GM19324 (cell line): ENCODE measurements around the gene SHROOM3.

Experiments
- ATAC-seq: cut with Tn5 transposase; IDR thresholded peaks from one replicate; pipeline ENCODE4 v1.9.1; 2021; ENCODE audit warnings: mild to moderate bottlenecking, moderate library complexity; ENCODE audit not compliant: unreplicated experiment, low FRiP score

Gene SHROOM3

DNA sequence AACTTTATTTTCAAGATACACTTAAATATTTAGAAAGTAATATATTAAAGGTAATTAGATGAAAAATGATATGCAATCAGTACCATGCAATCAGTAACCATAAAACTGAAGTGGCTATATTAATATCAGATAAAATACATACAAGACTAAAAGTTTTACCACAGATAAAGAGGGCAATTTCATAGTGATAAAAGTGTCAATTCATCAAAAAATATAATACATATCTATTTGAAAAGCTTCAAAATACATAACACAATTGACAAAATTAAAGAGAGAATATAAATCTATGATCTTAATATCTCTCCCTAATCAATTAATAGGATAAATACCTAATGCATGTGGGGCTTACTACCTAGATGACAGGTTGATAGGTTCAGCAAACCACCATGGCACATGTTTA is 357.4 kb downstream of the SHROOM3 start:
- no peak for ATAC-seq

DNA sequence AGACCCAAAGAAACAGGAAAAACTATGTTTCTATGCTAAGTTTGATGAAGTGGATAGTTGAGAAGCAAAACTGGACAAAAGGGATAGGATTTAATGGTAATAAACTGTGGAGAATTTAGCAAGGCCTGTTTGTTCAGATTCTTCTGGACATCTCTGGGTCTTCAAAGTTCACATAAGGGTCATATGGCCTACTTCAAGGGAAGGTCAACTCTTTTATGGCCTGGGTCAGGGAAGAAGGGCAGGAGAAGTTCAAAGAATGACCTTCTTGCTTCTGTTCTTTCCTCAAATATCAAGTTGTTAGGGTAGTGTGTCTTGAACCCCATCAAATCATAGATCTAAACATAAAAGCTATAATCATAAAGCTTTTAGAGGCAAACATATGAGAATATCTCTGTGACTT is 360.2 kb downstream of the SHROOM3 start:
- ATAC-seq = no peak

DNA sequence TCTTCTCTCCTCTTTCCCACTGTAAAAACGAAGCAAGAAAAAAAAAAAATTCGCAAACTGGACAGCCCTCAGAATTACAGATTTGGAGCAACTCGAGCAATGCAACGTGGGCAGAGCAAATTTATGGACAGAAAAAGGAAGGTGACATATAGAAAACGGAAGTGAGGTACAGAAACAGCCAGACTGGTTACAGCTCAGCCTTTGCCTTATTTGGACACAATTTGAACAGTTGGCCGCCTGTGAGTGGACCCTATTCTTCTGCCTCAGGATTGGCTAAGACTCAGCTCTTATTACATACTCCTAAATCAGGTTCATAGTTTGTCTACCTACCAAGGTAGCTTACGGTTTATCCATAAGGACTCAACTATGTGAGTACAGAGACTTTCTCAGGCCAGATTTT is 364.1 kb downstream of the SHROOM3 start:
- ATAC-seq = no peak

DNA sequence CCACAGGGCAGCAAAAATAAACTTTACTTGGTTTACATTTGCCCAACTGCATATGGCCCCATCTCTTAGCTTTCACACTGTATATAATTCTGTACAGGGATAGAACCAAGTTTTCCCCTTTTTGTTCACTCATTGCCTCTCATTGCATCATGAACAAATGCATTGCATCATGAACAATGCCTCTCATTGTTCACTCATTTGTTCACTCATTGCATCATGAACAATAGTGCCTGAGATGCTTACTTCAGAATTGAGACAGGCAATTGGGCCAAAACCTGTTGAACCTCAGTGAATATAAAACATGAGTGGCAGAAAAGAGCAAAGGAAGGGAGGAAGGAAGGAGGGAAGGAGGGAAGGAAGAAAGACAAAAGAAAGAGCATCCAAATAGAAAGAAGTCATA is 364.7 kb downstream of the SHROOM3 start:
- no peak for ATAC-seq

DNA sequence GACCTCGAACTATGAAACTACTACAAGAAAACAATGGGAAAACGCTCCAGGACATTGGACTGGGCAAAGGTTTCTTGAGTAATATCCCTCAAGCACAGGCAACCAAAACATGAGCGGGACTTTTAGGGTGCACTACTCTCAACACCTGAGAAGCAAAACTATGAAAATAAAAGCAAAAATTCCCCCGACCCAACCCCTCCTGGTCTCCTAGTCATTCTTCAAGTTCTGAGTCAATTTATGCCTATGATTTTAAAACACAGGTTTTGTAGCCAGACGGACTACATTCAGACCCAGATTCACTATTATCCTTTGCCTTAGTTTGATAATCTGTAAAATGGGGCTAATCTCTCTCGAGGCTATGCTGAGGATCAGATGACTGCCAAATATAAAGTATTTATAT is 365.9 kb downstream of the SHROOM3 start:
- ATAC-seq = no peak

DNA sequence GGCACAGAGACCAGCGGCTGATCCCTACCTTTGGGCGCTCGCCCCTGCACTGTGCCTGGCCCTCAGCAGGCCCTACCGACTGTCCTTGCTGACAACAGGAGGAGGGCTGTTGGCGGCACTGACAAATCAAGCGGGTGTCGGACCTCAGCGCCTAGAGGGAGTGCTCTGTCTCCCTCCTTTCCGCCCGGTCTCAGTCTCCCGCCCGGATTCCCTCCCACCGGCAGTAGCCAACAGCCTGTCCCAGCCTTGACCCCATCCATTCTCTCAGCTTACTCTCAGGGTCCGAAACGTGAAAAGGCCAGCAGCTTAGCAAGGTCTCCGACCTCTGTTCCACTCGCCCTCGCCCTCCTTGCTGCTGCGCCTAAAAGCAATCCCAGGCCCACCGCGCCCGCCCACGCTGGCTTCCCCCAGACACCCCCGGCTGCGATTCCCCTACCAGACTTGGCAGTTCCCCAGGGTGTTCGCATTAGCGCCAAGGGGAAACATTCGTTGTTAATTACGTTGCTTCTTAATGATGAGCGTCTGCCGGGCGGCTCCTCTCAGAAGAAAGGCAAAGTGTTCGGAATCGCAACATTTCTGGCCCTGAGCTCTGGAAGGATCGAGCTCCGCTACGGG is 366.7 kb downstream of the SHROOM3 start:
- no peak for ATAC-seq

DNA sequence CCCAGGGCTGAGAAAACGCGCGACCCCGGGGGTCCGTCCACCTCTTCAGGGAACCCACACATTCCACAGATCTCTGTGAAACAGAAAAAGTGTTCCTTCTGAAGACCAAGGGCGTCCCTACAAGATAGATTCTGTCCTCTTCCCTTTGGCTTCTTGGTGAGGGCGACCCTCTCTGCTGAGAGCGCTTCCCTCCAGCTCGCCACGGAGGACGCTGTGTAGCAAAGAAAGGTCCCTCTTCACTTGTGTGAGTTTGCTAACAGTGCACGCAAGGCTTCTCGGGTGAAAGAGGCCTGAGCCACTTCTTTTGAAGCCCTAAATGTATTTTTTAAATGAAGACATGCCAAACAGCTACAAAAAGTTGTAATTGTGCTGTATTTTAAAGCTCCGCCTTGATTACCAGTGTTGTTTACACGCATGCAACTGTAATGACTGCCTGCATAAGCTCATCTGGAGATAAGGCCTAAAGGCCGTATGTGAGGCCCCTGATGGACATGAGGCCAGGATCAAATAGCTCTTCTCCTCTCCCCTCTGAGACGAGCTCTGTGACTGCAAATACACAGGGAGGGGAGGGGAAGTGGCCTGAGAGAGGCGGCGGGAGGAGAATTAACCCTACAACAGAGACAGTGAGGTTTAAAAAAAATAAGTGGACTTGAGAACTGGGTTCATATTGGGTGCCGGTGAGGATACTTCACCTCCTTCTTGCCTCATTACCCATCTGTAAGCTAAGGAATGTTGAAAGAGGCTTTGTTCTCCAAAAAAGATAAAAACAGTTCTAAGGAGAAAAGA is 367.4 kb downstream of the SHROOM3 start:
- ATAC-seq = no peak

DNA sequence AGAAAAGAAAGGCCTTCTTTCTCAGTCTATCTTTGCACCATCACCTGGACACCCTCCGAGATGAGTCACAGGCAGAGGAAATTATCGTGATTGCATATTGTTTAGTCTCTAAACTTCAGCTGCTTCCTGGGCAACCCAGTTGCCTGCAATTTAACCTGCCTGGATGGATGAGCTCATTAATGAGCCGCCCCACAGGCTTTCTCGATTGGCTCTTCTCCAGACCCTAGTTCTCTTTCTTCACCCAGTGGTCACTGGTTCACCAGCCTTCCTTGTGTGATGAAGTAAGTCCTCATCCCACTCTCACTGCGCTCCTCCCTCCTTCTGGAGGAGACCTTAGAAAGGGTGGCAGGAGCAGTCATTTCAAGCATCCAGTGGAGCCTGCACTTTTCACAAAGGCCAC is 368.5 kb downstream of the SHROOM3 start:
- ATAC-seq = no peak

- no peak for ATAC-seq
These were observed 369.1 kb downstream of the SHROOM3 start for GRCh38 chr4:76804096-76804495.

GRCh38 chr4:76806346-76806745 is 371.3 kb downstream of the SHROOM3 start:
- no peak for ATAC-seq

DNA sequence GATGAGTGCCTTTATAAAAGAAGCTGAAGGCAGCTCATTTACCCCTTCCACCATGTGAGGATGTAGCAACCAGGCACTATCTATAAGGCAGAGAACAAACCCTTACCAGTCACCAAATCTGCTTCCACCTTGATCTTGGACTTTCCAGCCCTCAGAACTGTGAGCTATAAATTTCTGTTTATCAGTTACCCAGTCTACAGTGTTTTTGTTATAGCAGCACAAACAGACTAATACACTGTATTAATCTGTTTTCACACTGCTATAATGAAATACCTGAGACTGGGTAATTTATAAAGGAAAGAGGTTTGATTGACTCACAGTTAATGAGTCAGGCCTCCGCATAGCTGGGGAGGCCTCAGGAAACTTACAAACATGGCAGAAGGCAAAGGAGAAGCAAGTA is 371.7 kb downstream of the SHROOM3 start:
- no peak for ATAC-seq

DNA sequence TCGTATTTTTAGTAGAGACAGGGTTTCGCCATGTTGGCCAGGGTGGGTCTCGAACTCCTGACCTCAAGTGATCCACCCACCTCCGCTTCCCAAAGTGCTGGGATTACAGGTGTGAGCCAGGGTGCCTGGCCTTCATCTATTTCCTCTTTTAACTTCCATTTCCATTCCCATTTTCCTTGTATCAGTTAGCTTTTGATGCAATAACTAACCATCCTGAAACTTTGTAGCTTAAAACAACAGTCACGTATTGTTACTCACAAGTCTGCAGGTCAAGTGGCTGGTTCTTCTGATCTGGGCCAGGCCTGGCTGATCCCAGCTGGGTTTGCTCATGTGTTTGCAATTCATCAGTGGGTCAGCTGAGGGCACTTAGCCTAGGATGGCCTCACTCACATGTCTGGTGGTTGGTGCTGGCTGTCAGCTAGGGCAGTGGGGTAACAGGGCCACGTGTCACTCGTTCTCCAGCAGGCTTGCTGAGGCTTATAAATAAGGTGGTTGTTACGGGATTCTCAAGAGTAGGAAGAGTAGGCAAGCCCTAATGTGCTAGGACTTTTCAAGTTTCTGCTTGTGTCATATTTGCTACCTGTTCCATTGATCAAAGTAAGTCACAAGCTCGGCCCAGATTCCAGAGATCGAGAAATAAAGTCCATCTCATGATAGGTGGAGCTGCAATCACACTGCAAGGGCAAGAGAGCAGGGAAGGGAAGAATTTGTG is 374.7 kb downstream of the SHROOM3 start:
- ATAC-seq = no peak

DNA sequence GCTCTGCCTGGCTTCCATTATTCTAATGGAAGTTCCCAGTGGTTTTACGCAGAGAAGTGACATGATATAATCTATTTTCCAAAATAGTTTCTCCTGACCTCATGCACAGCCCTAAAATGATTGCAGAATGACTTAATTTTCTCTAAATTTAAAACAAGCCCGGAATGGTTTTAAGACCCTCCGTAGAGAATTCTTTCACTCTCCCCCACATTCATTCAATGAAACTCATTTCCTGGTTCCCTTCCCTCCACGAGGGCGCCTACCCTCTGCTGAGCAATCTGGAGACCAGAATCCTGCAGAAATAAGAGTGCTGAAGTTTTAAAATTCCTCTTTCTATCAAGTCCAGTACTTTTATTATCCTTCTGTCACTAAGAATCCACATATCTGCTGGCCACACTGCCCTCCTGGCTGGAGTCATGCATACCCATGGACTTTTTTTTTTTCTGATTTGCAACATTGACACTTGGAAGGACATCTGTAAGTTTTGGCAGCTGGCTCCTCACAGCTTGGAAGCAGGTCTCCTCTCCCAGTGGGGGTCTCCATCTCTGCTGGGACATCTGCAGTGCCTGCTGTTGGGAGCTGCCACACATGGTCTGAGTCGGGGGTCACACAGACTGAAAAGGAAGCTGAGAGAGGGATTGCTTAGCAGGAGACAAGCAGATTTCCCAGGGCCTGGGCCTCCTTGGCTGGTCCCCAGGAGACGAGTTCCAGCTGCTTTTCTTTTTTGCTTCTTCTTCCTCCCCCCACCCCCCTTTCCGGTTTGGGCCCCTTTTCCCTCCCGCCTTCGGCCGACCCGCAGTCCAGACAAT is 376.8 kb downstream of the SHROOM3 start:
- ATAC-seq = no peak

- ATAC-seq = no peak
These were observed 378.0 kb downstream of the SHROOM3 start for GRCh38 chr4:76813070-76813469.

DNA sequence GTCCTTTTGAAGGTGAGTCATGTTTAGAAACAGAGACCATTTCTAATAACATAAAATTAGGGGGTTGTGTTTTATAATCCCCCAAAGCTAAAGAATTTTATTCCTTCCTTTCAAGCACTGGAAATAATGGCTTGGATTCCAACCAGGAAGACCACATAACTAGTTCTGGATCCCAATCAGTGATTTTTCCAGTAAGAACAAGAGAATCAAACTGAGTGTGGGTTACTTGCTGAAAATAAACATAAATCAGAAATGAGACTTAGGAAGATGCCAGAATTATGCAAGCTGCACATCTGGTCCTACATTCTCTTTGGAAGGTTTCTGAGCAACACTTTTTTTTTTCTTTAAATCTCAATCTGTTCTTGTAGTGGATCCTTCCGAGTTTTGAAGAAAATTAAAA is 386.6 kb downstream of the SHROOM3 start:
- ATAC-seq = no peak

- ATAC-seq = no peak
These were observed 387.3 kb downstream of the SHROOM3 start for GRCh38 chr4:76822303-76822702.

DNA sequence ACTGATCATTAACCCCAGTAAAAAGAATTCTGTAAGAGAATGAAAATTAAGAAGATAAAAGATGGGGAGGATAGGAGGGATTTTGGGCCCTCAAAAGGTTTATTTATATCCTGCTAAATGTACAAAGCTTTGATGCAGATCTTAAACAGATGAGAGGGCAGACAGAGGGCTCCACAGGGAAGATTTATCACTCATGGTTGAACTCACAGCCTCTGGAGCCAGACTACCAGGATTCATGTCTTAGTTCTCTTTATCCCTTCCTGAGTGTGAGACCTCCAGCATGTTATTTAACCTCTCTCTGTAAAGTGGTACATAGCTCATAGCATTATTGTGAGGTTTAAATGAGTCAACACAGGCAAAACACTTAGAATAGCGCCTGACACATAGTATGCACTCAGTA is 388.5 kb downstream of the SHROOM3 start:
- ATAC-seq = no peak

DNA sequence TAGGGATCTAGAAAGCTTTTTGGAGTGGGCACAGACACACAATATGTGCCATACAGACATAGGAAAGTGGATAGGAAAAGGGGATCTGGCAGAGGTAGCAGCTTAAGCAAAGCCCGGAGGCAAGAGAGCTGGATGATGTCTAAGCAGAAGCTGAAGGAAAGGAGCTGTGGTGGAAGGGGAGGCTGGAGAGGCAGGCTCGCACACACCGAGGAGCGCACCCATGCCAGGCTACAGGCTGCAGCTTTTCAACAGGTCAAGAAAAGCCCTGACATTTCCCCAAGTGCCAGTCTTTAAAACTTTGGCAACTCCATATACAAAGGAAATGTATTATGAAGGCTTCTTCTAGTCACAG is 395.6 kb downstream of the SHROOM3 start:
- no peak for ATAC-seq

DNA sequence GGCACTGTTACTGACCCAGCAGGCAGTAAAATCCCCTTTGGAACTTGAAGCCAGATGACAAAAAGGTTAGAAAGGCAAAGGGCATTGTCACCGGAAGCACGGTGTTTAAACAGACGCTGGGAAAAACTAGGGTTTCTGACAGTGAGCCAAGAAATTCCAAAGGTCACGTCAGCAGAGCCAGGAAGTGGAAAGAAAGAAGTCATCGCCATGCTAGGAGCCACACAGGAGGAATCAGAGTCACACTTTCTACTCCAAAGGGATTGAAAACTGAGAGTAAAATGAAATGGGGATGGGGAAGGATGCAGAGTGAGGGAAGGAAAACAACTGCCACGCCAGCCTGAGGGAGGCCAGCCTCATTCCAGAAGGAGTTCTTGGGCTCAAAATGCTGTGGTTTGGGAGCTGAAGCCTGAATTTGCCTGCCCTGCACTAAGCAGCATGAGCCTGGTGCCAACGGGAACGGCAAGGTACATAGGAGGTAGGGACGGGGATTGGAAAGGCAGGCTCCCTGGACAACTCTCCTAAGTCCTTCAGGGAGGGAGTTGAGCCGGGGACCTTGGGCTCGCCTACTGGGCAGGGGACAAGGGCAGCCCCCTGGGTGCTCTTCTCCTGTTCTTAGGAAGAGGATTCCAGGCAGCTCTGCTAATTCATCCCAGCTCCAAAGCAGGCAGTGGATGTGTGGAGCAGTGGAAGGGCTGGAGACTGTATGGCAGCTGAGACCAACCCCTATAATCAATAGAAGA is 396.1 kb downstream of the SHROOM3 start:
- ATAC-seq = no peak

GRCh38 chr4:76831711-76832373 is 396.8 kb downstream of the SHROOM3 start:
- no peak for ATAC-seq
